ENCODE results near the gene MAP3K14. TPM values are rescaled to one million over a fixed set of nuclear protein-coding genes. Genes with fewer than 3 reads are reported as not detected.

The MAP3K14 gene
- total and polyA plus RNA-seq, 10 of the 15 experiments (the other 5 are each of a cell fraction or from before 2014, with no cell fraction given) = 2.1 to 33.3 (median 19.7) TPM

GRCh38 chr17:45265821-45266220 lies 51.0 kb downstream of the MAP3K14 start:
- 0 out of 2 replicates have a peak, but pooled peaks cover 2% of the 10 kb centered on the region for H4K20me1 ChIP-seq (ENCODE audit: control insufficient read depth, insufficient read depth)
- 0% methylated on average over 1 of the region's 1 CpG for WGBS (ENCODE audit: insufficient coverage, insufficient replicate concordance, low lambda C conversion rate, missing lambda C conversion rate)
- H2AFZ ChIP-seq (ENCODE audit: control insufficient read depth, low read depth, low read length) = no peak overlapping the region
- ChIA-PET POLR2A (interaction anchor here (1.2 kb wide), 1 partner anchor 40 kb away, joined by 4 read pairs; no protein-coding TSS in a partner anchor), CTCF (interaction anchor here (0.9 to 2.1 kb wide), 3 partner anchors 10 to 47 kb away, joined by 3 to 7 read pairs (median 6); no protein-coding TSS in a partner anchor), SMC1A (ENCODE audit: uncharacterized antibody, unreplicated experiment) (interaction anchor here (0.9 kb wide), 1 partner anchor 34 kb away, joined by 3 read pairs; no protein-coding TSS in a partner anchor), RAD21 (ENCODE audit: unreplicated experiment) (interaction anchor here (1.0 kb wide), 1 partner anchor 46 kb away, joined by 6 read pairs; no protein-coding TSS in a partner anchor)
- peaks cover 41 to 48% of the 10 kb centered on the region in 2 experiments for H3K36me3 ChIP-seq (ENCODE audit: control insufficient read depth in 2 of 2, insufficient read depth in 2 of 2, low read length in 1 of 2)
- H3K9me3 ChIP-seq (replicated peaks; ENCODE audit: control insufficient read depth, insufficient read depth, low read length) = no peaks in the 10 kb centered on the region
- H3K27ac ChIP-seq (ENCODE audit: control insufficient read depth, insufficient read depth) = no peak overlapping the region
- H3K9ac ChIP-seq (ENCODE audit: control insufficient read depth, insufficient read depth, low read length) = no peak overlapping the region
- ATAC-seq (no peak), DNase-seq (ENCODE audit: low read depth, low spot score) (no peak), FAIRE-seq (no peak)
- no peaks in the 10 kb centered on the region for H3K27me3 ChIP-seq (replicated peaks in 1 of 2; ENCODE audit: control insufficient read depth in 2 of 2, insufficient read depth in 2 of 2, low read length in 1 of 2)
- H3K4me3 ChIP-seq = no peak overlapping the region
- TF ChIP-seq ZNF592 (IDR thresholded peaks at IDR 0.05) = no peak
- TF ChIP-seq HDAC2 (IDR thresholded peaks at IDR 0.05) = no peak
- no peak overlapping the region for H3K4me2 ChIP-seq (ENCODE audit: control insufficient read depth, insufficient read depth)
- peaks cover 21% of the 10 kb centered on the region for H3K4me1 ChIP-seq (ENCODE audit: control insufficient read depth, insufficient read depth, low read length)
- in situ Hi-C loops (cut with MboI) (loop anchor here (25.0 kb wide), 1 partner anchor 346 kb away; no protein-coding TSS in a partner anchor), intact Hi-C loops (cut with micrococcal nuclease; ENCODE audit: unreplicated experiment) (no loop called here)
- H3K79me2 ChIP-seq (ENCODE audit: control insufficient read depth, insufficient read depth, low read length) = no peaks in the 10 kb centered on the region
- BruUV-seq (replicated peaks) = no TSS peak

Measured in GM12878 (cell line).